Astrocyte (in vitro differentiated cells and primary cell): ENCODE results near the gene B2M. TPM values are rescaled to one million over a fixed set of nuclear protein-coding genes. Genes with fewer than 3 reads are reported as not detected.
A peak's percentile ranks its signal among the peaks of the same experiment; 100 is the strongest.

Experiments
- DNase-seq: peaks from one replicate; pipeline ENCODE4 v3.0.0-alpha.2; 2010; ENCODE audit warnings: low read depth
- FAIRE-seq: peaks from 2 replicates; lab custom pipeline; 2011; peaks lifted over from hg19 to GRCh38; lab: Jason Lieb, UNC
- H2AFZ ChIP-seq: 2 replicates; pipeline ENCODE4 v1.6.0; 2012; ENCODE audit warnings: low read depth, low read length, inconsistent platforms
- H3K27ac ChIP-seq: 2 replicates; pipeline ENCODE4 v1.5.1; 2011; ENCODE audit warnings: low read depth, low read length, inconsistent platforms
- H3K27me3 ChIP-seq: 2 replicates; pipeline ENCODE4 v1.6.0; 2011; ENCODE audit warnings: low read length, inconsistent platforms; ENCODE audit not compliant: insufficient read depth
- H3K36me3 ChIP-seq: 2 replicates; pipeline ENCODE4 v1.5.1; 2011; ENCODE audit warnings: low read length, inconsistent platforms; ENCODE audit not compliant: insufficient read depth
- H3K4me1 ChIP-seq: 2 replicates; pipeline ENCODE4 v1.5.1; 2011; ENCODE audit warnings: low read length, inconsistent platforms; ENCODE audit not compliant: insufficient read depth
- H3K4me2 ChIP-seq: 2 replicates; pipeline ENCODE4 v1.6.0; 2012; ENCODE audit warnings: low read length, inconsistent platforms
- H3K4me3 ChIP-seq: 2 replicates; pipeline ENCODE4 v1.5.1; 2011; ENCODE audit warnings: low read depth, mild to moderate bottlenecking, low read length, inconsistent platforms; ENCODE audit not compliant: insufficient read depth
- H3K79me2 ChIP-seq: 2 replicates; pipeline ENCODE4 v1.6.0; 2012; ENCODE audit warnings: mild to moderate bottlenecking, low read length, inconsistent platforms; ENCODE audit not compliant: insufficient read depth
- H3K9ac ChIP-seq: 2 replicates; pipeline ENCODE4 v1.6.0; 2012; ENCODE audit warnings: mild to moderate bottlenecking, low read length, inconsistent platforms
- H3K9me3 ChIP-seq: 2 replicates; pipeline ENCODE4 v1.5.1; 2012; ENCODE audit warnings: low read depth, mild to moderate bottlenecking, low read length, inconsistent platforms; ENCODE audit not compliant: insufficient read depth
- H4K20me1 ChIP-seq: 2 replicates; pipeline ENCODE4 v1.6.0; 2012; ENCODE audit warnings: low read length, inconsistent platforms; ENCODE audit not compliant: insufficient read depth
- H3K27ac Mint-ChIP-seq: one replicate; pipeline ENCODE4 v1.8.0; 2021; ENCODE audit warnings: mild to moderate bottlenecking, mixed read lengths; ENCODE audit not compliant: unreplicated experiment
- H3K27me3 Mint-ChIP-seq: one replicate; pipeline ENCODE4 v1.8.0; 2021; ENCODE audit warnings: low read depth, mixed read lengths; ENCODE audit not compliant: unreplicated experiment
- H3K36me3 Mint-ChIP-seq: one replicate; pipeline ENCODE4 v1.8.0; 2021; ENCODE audit warnings: low read depth, mixed read lengths; ENCODE audit not compliant: unreplicated experiment
- H3K4me1 Mint-ChIP-seq: one replicate; pipeline ENCODE4 v1.8.0; 2021; ENCODE audit warnings: low read depth, mixed read lengths; ENCODE audit not compliant: unreplicated experiment
- H3K4me3 Mint-ChIP-seq: one replicate; pipeline ENCODE4 v1.8.0; 2021; ENCODE audit warnings: mild to moderate bottlenecking, moderate library complexity, mixed read lengths; ENCODE audit not compliant: unreplicated experiment
- H3K9me3 Mint-ChIP-seq: one replicate; pipeline ENCODE4 v1.8.0; 2021; ENCODE audit warnings: mild to moderate bottlenecking, mixed read lengths; ENCODE audit not compliant: unreplicated experiment
- EZH2 ChIP-seq: IDR thresholded peaks from 2 replicates; pipeline ENCODE4 v1.6.1; 2012; ENCODE audit warnings: mild to moderate bottlenecking, low read length, inconsistent platforms; ENCODE audit not compliant: insufficient read depth
- total RNA-seq: library from RNA; stranded (reverse); gene quantifications from 2 replicates; pipeline ENCODE4 v1.2.1, GENCODE V29; 2021
- TF ChIP-seq, protein P1 (sequence below): IDR thresholded peaks from 2 replicates; pipeline ENCODE4 v1.5.1; 2011; ENCODE audit warnings: low read depth, mild to moderate bottlenecking, inconsistent platforms, low read length, moderate library complexity; ENCODE audit not compliant: insufficient read depth

Gene B2M
- total RNA-seq, 1 donor from 2014 or later: 1,708 TPM

DNA sequence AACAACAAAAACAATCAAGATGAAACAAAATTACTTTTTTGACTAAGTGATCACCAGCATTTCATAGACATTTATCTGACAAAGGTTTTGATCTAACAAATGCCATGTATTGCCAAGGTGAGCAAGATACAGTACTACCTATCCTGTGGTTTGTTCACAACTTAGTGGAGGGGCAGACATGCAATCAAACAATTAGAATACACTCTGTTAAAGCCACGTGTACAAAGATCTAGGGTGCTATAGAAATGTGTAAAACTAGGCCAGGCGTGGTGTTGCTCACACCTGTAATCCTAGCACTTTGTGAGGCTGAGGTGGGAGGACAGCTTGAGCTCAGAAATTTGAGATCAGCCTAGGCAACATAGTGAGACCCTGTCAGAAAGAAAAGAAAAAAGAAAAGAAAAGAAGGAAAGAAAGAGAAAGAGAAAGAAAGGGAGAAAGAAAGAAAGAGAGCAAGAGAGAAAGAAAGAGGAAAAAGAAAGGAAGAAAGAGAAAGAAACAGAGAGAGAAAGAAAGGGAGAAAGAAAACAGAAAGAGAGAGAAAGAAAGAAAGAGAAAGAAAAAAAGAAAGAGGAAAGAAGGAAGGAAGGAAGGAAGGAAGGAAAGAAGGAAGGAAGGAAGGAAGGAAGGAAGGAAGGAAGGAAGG, 23.6 kb downstream of the B2M start:
- no peak overlapping the region for H2AFZ ChIP-seq
- H3K27me3 Mint-ChIP-seq: no peaks in the 10 kb centered on the region
- H3K36me3 ChIP-seq: no peaks in the 10 kb centered on the region
- FAIRE-seq (no peak), DNase-seq (no peak)
- H3K27me3 ChIP-seq: no peaks in the 10 kb centered on the region
- no peak overlapping the region for H3K4me2 ChIP-seq
- peaks cover 4% of the 10 kb centered on the region for H3K79me2 ChIP-seq
- no peak overlapping the region for H3K4me3 ChIP-seq
- peaks cover 3% of the 10 kb centered on the region for H3K36me3 Mint-ChIP-seq
- TF ChIP-seq, protein P1, sequence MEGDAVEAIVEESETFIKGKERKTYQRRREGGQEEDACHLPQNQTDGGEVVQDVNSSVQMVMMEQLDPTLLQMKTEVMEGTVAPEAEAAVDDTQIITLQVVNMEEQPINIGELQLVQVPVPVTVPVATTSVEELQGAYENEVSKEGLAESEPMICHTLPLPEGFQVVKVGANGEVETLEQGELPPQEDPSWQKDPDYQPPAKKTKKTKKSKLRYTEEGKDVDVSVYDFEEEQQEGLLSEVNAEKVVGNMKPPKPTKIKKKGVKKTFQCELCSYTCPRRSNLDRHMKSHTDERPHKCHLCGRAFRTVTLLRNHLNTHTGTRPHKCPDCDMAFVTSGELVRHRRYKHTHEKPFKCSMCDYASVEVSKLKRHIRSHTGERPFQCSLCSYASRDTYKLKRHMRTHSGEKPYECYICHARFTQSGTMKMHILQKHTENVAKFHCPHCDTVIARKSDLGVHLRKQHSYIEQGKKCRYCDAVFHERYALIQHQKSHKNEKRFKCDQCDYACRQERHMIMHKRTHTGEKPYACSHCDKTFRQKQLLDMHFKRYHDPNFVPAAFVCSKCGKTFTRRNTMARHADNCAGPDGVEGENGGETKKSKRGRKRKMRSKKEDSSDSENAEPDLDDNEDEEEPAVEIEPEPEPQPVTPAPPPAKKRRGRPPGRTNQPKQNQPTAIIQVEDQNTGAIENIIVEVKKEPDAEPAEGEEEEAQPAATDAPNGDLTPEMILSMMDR: no peak
- no peak for TF ChIP-seq EZH2
- no peaks in the 10 kb centered on the region for H3K4me1 ChIP-seq
- peaks cover 17% of the 10 kb centered on the region for H3K4me1 Mint-ChIP-seq
- H3K9me3 Mint-ChIP-seq: no peaks in the 10 kb centered on the region
- H3K4me3 Mint-ChIP-seq: no peak overlapping the region
- H3K27ac Mint-ChIP-seq: peak overlapping the region; percentile 62
- H3K9me3 ChIP-seq: no peaks in the 10 kb centered on the region
- no peak overlapping the region for H3K27ac ChIP-seq
- H3K9ac ChIP-seq: no peak overlapping the region
- H4K20me1 ChIP-seq: no peaks in the 10 kb centered on the region

DNA sequence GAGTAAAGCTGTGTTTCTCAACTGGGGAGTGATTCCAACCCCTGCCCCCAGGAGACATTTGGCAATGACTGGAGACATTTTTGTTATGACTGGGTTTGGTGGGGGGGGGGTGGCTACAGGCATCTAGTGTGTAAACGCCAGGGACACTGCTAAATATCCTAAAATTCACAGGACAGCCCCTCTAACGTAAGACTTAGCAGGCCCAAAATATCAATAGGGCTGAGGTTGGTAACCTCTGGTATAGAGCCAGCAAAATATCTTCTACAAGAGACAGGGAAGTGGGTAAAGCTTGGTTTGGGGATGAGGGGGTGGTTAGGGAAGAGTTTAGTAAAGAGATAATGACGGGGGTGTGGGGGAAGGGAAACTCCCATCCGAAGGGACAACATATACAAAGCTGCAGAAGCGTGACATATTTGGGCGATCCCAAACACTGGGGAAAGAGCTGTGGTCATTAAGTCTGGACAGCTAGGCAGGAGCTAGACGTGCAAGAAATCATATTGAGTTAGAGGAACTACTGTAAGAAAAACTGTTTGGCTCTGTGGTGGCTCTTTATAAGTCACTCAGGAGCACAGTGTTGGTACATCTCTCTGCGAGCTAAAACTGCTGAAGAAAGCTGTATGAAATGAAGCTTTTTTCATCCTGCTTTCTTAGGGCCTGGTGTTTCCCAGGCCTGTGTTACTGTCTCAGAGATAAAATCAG, 24.3 kb downstream of the B2M start:
- Mint-ChIP-seq H3K36me3 (peaks cover 3% of the 10 kb centered on the region), H3K9me3 (peaks cover 2% of the 10 kb centered on the region)

More for the DNA sequence above, 24.3 kb downstream of the B2M start:
- TF ChIP-seq EZH2: no peak
- TF ChIP-seq, protein P1: no peak
- FAIRE-seq (no peak), DNase-seq (no peak)
- Histone ChIP-seq H3K9ac (no peak overlapping the region), H2AFZ (no peak overlapping the region), H3K9me3 (no peaks in the 10 kb centered on the region), H3K4me2 (no peak overlapping the region), H4K20me1 (no peaks in the 10 kb centered on the region), H3K36me3 (no peaks in the 10 kb centered on the region), H3K4me1 (no peaks in the 10 kb centered on the region), H3K4me3 (no peak overlapping the region), H3K79me2 (no peaks in the 10 kb centered on the region), H3K27me3 (no peaks in the 10 kb centered on the region), H3K27ac (no peak overlapping the region)
- Mint-ChIP-seq H3K27ac (peak overlapping the region; percentile 79), H3K4me3 (no peak overlapping the region), H3K27me3 (no peaks in the 10 kb centered on the region), H3K4me1 (peaks cover 17% of the 10 kb centered on the region)
